ENCODE results near the gene H2BK1. TPM values are rescaled to one million over a fixed set of nuclear protein-coding genes. Genes with fewer than 3 reads are reported as not detected.

The H2BK1 gene
- total RNA-seq, 2 donors from 2014 or later = not detected

DNA sequence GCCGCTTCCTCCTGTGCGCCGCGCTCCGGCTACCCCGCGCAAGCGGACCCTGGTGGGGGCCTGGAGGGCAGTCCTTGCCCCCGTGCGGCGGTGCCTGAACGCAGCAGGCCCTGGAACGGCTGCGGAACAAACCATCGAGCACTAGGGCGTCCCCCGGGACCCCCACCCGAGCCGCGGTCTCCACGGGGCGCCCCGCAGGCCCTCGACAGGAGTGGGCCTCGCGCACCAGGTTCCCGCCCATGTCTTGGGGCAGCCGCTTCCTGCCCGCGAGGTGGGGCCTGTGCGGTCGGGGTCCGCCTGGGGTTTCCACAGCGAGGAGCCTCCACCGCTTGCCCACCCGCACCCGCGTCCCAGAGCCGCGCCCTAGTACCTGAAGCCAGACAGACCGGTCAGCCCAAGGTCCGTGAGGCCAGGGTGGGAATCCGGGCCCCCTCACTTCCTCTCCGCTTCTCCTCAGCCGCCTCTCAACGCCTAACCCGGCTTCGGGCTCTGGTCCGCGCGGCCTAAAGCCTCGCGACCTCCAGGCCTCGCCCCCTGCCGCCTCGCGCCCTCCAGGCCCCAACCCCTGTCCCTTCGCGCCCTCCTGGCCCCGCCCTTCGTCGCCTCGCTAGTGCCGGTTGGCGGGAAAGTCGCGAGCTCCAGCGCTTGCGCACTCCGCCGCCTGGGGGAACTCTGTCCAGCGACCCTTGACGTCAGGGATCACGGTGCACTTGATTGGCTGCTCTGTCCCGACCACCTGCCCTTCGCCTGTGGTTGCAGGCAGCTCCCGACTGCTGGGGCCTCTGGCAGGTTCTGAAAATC is 35.8 kb downstream of the H2BK1 start:
- Histone ChIP-seq H3K27ac (no peak overlapping the region), H3K9ac (ENCODE audit: low read depth in 2 of 2, low read length in 2 of 2) (no peak overlapping the region), H3K36me3 (no peaks in the 10 kb centered on the region), H3K4me1 (no peaks in the 10 kb centered on the region), H3K4me3 (no peak overlapping the region), H3K9me3 (no peaks in the 10 kb centered on the region), H3K27me3 (no peaks in the 10 kb centered on the region)
- TF ChIP-seq CTCF (IDR thresholded peaks at IDR 0.05) = no peak
- no peak for DNase-seq
- intact Hi-C loops (cut with DNase I) = no loop called here

GRCh38 chr7:151173386-151174245 is 36.7 kb downstream of the H2BK1 start:
- Histone ChIP-seq H3K27ac (no peak overlapping the region), H3K27me3 (peaks cover 5% of the 10 kb centered on the region), H3K4me3 (no peak overlapping the region), H3K36me3 (no peaks in the 10 kb centered on the region), H3K4me1 (no peaks in the 10 kb centered on the region), H3K9ac (ENCODE audit: low read depth in 2 of 2, low read length in 2 of 2) (no peak overlapping the region), H3K9me3 (no peaks in the 10 kb centered on the region)
- no peak for DNase-seq
- no peak for TF ChIP-seq CTCF (IDR thresholded peaks at IDR 0.05)
- intact Hi-C loops (cut with DNase I) = no loop called here

DNA sequence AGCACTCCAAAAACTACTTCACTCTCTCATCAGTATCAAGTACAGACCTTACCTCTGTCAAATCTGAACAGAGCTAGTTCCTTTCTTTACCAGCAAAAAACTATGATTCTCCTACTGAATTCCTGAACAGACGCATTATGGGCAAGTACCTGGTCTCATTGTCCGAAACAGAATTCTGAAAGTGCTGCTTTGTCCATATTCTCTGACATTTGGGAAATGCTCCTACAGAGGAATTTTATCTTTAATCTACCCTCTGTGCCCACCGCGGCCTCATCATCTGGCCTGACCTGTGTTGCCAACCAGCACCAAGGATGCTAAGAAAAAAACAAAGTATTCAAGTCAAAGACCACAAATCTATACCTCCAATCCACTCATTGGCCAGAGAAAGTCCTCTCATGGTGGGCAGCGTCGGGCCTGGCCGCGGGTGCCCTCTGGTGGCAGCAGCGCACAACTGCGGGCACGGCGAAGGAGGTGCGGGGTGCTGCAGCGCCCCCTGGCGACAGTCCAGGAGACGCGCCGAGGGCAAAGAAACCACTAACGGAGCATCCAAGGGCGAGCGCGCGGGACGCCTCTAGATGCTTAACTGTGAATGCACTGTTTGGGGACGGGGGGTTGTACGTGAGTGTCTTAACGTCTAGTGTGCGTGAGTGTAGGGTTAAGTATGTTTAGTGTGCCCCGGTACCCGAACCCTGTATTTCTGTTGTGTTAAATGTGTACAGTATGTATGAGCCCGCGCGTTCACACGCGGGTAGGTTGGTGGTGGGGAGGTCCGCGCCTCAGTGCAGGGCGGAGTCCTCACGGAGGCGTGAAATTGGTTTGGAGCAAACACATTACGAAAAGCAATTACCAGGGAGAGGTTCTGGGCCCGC is 37.8 kb downstream of the H2BK1 start:
- DNase-seq = peak; percentile 72
- H3K4me1 ChIP-seq = peaks cover 6% of the 10 kb centered on the region
- no peaks in the 10 kb centered on the region for H3K9me3 ChIP-seq
- H3K9ac ChIP-seq (ENCODE audit: low read depth in 2 of 2, low read length in 2 of 2) = no peak overlapping the region
- peak; percentile 100 for TF ChIP-seq CTCF (IDR thresholded peaks at IDR 0.05)
- no peak overlapping the region for H3K4me3 ChIP-seq
- intact Hi-C loops (cut with DNase I) = loop anchor here (1.0 kb wide), 1 partner anchor 48 kb away; no protein-coding TSS in a partner anchor
- H3K27me3 ChIP-seq = peaks cover 15% of the 10 kb centered on the region
- no peaks in the 10 kb centered on the region for H3K36me3 ChIP-seq
- H3K27ac ChIP-seq = no peak overlapping the region

GRCh38 chr7:151168787-151169162 is 41.5 kb downstream of the H2BK1 start:
- H3K4me3 ChIP-seq = no peak overlapping the region

More at GRCh38 chr7:151168787-151169162, 41.5 kb downstream of the H2BK1 start:
- no peak overlapping the region for H3K9ac ChIP-seq (ENCODE audit: low read depth in 2 of 2, low read length in 2 of 2)
- intact Hi-C loops (cut with DNase I) = no loop called here
- H3K27ac ChIP-seq = no peak overlapping the region
- no peak for TF ChIP-seq CTCF (IDR thresholded peaks at IDR 0.05)
- H3K4me1 ChIP-seq = peaks cover 6% of the 10 kb centered on the region
- no peaks in the 10 kb centered on the region for H3K9me3 ChIP-seq
- no peaks in the 10 kb centered on the region for H3K36me3 ChIP-seq
- no peak for DNase-seq
- peaks cover 44% of the 10 kb centered on the region for H3K27me3 ChIP-seq

Data from colonic mucosa (tissue), 4 donors.